ENCODE results near the gene STARD3NL. TPM values are rescaled to one million over a fixed set of nuclear protein-coding genes. Genes with fewer than 3 reads are reported as not detected.

Gene STARD3NL
- total RNA-seq, 4 donors from 2014 or later, result 7.0 to 11.9 (median 8.6) TPM

GRCh38 chr7:38192327-38192726 lies 14.3 kb downstream of the STARD3NL start:
- intact Hi-C loops (cut with DNase I; ENCODE audit: low total_unique reads), result no loop called here
- 91 to 92% methylated on average over 2 of the region's 2 CpGs for WGBS, 2 donors
- no peak for DNase-seq (ENCODE audit: low spot score in 2 of 2)
- TF ChIP-seq POLR2A (IDR thresholded peaks at IDR 0.05) (no peak), CTCF (IDR thresholded peaks at IDR 0.05) (no peak)
- H3K4me3 ChIP-seq (ENCODE audit: low read depth, poor library complexity, severe bottlenecking), result no peak overlapping the region

DNA sequence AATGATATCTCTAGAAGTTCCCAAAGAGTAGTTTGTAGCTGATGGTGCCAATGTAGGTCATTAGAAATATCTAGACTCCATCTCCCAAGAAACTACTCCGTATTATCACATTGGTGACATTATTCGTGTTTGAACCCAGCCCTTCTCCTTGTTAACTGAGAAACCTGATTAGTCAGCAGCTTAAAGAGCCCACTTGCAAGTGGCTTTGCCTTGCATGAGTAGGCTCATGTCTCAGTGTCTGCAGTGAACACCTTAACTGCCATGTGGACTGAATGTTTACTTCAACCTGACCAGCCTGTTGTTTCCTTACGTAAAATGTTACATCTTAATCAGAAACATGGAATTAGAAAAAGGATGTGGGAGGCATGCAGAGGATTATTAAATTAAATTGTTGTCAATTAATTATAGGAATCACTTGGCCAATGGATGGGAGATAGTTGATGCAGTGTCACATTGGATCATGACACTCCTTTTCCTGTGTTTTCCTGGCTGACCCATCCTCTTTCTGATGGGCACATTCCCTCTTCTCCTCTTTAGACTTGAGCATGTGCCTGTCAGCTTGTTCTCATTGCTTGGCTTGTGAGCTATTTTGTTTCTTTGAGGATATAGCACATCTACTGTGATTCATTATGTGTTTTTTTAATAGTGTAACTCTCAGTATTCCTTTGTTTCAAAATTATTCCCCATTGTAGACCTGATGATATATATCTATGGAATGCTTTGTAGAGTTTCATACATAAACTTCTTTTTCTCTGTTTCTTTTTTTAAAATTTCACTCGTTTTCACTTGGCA lies 18.0 kb downstream of the STARD3NL start:
- DNase-seq (ENCODE audit: low spot score in 2 of 2), result no peak
- WGBS, 2 donors, result 76 to 80% methylated on average over 4 of the region's 4 CpGs
- intact Hi-C loops (cut with DNase I; ENCODE audit: low total_unique reads), result no loop called here

DNA sequence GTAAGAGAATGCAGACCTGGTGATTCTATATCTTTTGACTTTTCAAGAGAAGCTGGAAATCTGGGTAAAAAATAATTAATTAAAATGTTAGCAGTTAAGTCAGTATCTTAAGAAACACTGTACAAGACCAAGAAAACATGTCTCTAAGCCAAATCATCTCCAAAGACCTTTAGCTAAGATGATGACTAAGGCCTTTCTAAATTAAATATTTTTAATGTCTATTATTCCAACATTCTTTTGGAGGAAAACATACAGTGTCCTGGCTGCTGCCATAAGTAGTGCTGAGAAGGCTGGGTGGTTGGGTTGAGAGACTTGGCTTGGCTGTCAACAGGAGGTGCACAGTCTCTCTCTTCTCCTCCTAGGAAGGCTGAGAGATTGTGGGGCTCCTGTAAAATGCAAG lies 20.3 kb downstream of the STARD3NL start:
- H3K4me3 ChIP-seq (ENCODE audit: low read depth, poor library complexity, severe bottlenecking), result no peak overlapping the region
- intact Hi-C loops (cut with DNase I; ENCODE audit: low total_unique reads), result no loop called here
- no peak for DNase-seq (ENCODE audit: low spot score in 2 of 2)
- TF ChIP-seq POLR2A (IDR thresholded peaks at IDR 0.05) (no peak), CTCF (IDR thresholded peaks at IDR 0.05) (no peak)

More for the DNA sequence above, 18.0 kb downstream of the STARD3NL start:
- TF ChIP-seq CTCF (IDR thresholded peaks at IDR 0.05) (no peak), POLR2A (IDR thresholded peaks at IDR 0.05) (no peak)
- H3K4me3 ChIP-seq (ENCODE audit: low read depth, poor library complexity, severe bottlenecking), result no peak overlapping the region

GRCh38 chr7:38199154-38199553 lies 21.1 kb downstream of the STARD3NL start:
- intact Hi-C loops (cut with DNase I; ENCODE audit: low total_unique reads), result no loop called here
- WGBS, 2 donors, result 77 to 80% methylated on average over 2 of the region's 2 CpGs
- TF ChIP-seq CTCF (IDR thresholded peaks at IDR 0.05) (no peak), POLR2A (IDR thresholded peaks at IDR 0.05) (no peak)
- DNase-seq (ENCODE audit: low spot score in 2 of 2), result no peak
- H3K4me3 ChIP-seq (ENCODE audit: low read depth, poor library complexity, severe bottlenecking), result no peak overlapping the region

DNA sequence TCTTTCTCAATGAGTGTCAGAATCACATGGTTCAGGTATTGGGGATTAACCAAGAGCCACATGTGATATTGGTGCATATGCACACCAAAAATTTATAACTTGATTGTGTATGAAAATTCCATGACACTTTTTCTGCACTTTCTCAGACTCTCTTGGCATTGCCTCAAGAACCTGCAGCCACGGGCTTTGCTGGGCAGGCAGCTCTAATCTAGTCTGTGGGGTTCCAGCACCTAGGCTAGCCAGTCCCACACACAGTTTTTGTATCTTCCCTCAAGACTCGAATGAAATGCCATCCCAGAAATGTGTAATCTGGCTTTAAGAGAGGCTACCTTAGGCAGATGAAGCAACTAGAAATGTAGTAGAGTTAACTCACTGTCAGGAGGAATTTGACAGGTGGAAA lies 21.7 kb downstream of the STARD3NL start:
- intact Hi-C loops (cut with DNase I; ENCODE audit: low total_unique reads), result no loop called here
- H3K4me3 ChIP-seq (ENCODE audit: low read depth, poor library complexity, severe bottlenecking), result no peak overlapping the region
- WGBS, 2 donors, result 50 to 62% methylated on average over 2 of the region's 2 CpGs
- DNase-seq (ENCODE audit: low spot score in 2 of 2), result no peak
- TF ChIP-seq POLR2A (IDR thresholded peaks at IDR 0.05), result no peak

GRCh38 chr7:38206071-38206470 lies 28.0 kb downstream of the STARD3NL start:
- DNase-seq (ENCODE audit: low spot score in 2 of 2), result no peak
- intact Hi-C loops (cut with DNase I; ENCODE audit: low total_unique reads), result no loop called here
- no peak overlapping the region for H3K4me3 ChIP-seq (ENCODE audit: low read depth, poor library complexity, severe bottlenecking)
- WGBS, 2 donors, result 81 to 91% methylated on average over 5 of the region's 5 CpGs
- no peak for TF ChIP-seq POLR2A (IDR thresholded peaks at IDR 0.05)
- TF ChIP-seq CTCF (IDR thresholded peaks at IDR 0.05), result no peak
